GM23338 (cell line): Measurements from ENCODE around the gene TRAPPC12.

Experiments used
- EZH2 ChIP-seq: fragments of 200-600 bp; sonication (generic); IDR thresholded peaks from one replicate; pipeline ENCODE4 v1.8.0; 2017; ENCODE audit warnings: antibody characterized with exemption, mild to moderate bottlenecking, low read depth; ENCODE audit not compliant: unreplicated experiment
- JUNB ChIP-seq: IDR thresholded peaks from one replicate; pipeline ENCODE4 v1.6.1; 2016; ENCODE audit warnings: antibody characterized with exemption; ENCODE audit not compliant: unreplicated experiment
- NANOG ChIP-seq: IDR thresholded peaks from 2 replicates; pipeline ENCODE4 v1.6.1; 2016; ENCODE audit warnings: antibody characterized with exemption, borderline replicate concordance
- POLR2AphosphoS5 ChIP-seq: IDR thresholded peaks from 2 replicates; pipeline ENCODE4 v1.6.1; 2016; ENCODE audit warnings: antibody characterized with exemption, low read depth
- STAT1 ChIP-seq: IDR thresholded peaks from one replicate; pipeline ENCODE4 v1.6.1; 2016; ENCODE audit warnings: antibody characterized with exemption; ENCODE audit not compliant: unreplicated experiment
- TF ChIP-seq, protein P1 (sequence below), 2 experiments: fragments of 200-600 bp in 1 of 2; sonication (generic) in 1 of 2; conservative IDR thresholded peaks; 2 replicates each; pipeline versions ENCODE4 v1.5.1 to v1.6.1; 2016 to 2017; ENCODE audit warnings: antibody characterized with exemption in 2 of 2, low read depth in 2 of 2, mild to moderate bottlenecking in 2 of 2, moderate library complexity in 1 of 2

DNA sequence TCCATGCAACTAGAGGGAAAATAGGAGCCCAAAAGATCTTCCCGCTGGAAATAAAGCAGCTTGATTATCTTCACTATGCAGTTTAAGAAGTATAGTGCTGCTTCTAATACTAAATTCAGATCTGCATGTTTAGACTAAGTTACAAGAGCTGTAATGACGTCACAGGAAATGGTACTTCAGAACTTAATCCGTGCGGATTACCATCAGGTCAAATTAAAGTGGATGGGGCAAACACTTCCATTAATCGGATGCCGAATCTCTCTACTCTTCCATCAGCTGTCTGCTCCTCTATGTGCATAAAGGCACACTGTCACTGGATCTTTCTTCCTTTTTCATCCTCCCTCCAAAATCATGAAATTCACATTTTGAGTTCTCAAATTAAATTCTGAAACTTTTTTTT, 52.6 kb downstream of the TRAPPC12 start:
- TF ChIP-seq, protein P1, sequence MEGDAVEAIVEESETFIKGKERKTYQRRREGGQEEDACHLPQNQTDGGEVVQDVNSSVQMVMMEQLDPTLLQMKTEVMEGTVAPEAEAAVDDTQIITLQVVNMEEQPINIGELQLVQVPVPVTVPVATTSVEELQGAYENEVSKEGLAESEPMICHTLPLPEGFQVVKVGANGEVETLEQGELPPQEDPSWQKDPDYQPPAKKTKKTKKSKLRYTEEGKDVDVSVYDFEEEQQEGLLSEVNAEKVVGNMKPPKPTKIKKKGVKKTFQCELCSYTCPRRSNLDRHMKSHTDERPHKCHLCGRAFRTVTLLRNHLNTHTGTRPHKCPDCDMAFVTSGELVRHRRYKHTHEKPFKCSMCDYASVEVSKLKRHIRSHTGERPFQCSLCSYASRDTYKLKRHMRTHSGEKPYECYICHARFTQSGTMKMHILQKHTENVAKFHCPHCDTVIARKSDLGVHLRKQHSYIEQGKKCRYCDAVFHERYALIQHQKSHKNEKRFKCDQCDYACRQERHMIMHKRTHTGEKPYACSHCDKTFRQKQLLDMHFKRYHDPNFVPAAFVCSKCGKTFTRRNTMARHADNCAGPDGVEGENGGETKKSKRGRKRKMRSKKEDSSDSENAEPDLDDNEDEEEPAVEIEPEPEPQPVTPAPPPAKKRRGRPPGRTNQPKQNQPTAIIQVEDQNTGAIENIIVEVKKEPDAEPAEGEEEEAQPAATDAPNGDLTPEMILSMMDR (conservative IDR thresholded peaks at IDR 0.05; ENCODE audit: low read depth in 2 of 2) = no peak
- TF ChIP-seq NANOG = no peak
- no peak for TF ChIP-seq POLR2AphosphoS5
- no peak for TF ChIP-seq STAT1
- TF ChIP-seq EZH2 = no peak
- no peak for TF ChIP-seq JUNB
